Measurements from ENCODE around the gene CGB1.
"Not testable (repeated sequence)": the region's sequence is repeated elsewhere in the genome, so short reads cannot be mapped to it uniquely, and the experiment has no call there.

The CGB1 gene

DNA sequence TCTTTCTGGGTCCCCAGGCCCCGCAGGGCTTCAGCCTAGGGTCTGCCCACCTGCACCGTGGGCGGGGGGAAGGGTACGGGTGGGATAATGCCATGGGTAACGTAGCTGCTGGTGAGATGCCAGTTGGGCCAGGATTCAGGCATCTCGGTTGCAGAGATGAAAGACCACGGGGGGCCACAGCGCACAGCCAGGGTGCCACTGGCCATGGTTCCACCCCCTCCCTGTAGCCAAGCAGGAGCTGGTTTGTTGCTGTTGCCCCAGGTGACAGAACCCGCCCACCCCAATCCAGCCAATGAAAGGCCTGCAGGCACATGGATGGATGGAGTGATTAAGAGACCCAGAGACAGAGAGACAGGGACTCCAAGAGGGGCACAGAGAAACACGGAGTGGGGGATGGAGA lies 21.9 kb upstream of the CGB1 start:
- DNase-seq = peak; percentile 20
- ATAC-seq (ENCODE audit: insufficient read depth, low read depth) = no peak
- no peaks in the 10 kb centered on the region for H3K4me1 ChIP-seq (ENCODE audit: insufficient read depth, low read length)
- TF ChIP-seq, protein P1, sequence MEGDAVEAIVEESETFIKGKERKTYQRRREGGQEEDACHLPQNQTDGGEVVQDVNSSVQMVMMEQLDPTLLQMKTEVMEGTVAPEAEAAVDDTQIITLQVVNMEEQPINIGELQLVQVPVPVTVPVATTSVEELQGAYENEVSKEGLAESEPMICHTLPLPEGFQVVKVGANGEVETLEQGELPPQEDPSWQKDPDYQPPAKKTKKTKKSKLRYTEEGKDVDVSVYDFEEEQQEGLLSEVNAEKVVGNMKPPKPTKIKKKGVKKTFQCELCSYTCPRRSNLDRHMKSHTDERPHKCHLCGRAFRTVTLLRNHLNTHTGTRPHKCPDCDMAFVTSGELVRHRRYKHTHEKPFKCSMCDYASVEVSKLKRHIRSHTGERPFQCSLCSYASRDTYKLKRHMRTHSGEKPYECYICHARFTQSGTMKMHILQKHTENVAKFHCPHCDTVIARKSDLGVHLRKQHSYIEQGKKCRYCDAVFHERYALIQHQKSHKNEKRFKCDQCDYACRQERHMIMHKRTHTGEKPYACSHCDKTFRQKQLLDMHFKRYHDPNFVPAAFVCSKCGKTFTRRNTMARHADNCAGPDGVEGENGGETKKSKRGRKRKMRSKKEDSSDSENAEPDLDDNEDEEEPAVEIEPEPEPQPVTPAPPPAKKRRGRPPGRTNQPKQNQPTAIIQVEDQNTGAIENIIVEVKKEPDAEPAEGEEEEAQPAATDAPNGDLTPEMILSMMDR (IDR thresholded peaks at IDR 0.05; ENCODE audit: borderline replicate concordance, extremely low read depth, low read length, poor library complexity, severe bottlenecking) = no peak
- no peak for TF ChIP-seq EZH2 (IDR thresholded peaks at IDR 0.05; ENCODE audit: borderline replicate concordance, low read depth, low read length, severe bottlenecking)
- H3K27me3 ChIP-seq (ENCODE audit: insufficient read depth, low read length, poor library complexity) = peaks cover 4% of the 10 kb centered on the region
- no peaks in the 10 kb centered on the region for H3K36me3 ChIP-seq (ENCODE audit: insufficient read depth, low read length)
- no peak overlapping the region for H2AFZ ChIP-seq (ENCODE audit: low read depth, low read length)
- no peak overlapping the region for H3K27ac ChIP-seq (ENCODE audit: low read length)
- H3K9ac ChIP-seq (ENCODE audit: low read depth, low read length) = no peak overlapping the region
- no peaks in the 10 kb centered on the region for H4K20me1 ChIP-seq (ENCODE audit: insufficient read depth, low read length)
- H3K79me2 ChIP-seq (ENCODE audit: insufficient read depth, low read length) = no peaks in the 10 kb centered on the region
- H3K4me3 ChIP-seq (ENCODE audit: low read depth in 1 of 2, low read length in 2 of 2) = no peak overlapping the region
- H3K9me3 ChIP-seq (ENCODE audit: insufficient read depth, low read length, severe bottlenecking) = no peaks in the 10 kb centered on the region
- no peak overlapping the region for H3K4me2 ChIP-seq (ENCODE audit: insufficient read depth, low read length)

DNA sequence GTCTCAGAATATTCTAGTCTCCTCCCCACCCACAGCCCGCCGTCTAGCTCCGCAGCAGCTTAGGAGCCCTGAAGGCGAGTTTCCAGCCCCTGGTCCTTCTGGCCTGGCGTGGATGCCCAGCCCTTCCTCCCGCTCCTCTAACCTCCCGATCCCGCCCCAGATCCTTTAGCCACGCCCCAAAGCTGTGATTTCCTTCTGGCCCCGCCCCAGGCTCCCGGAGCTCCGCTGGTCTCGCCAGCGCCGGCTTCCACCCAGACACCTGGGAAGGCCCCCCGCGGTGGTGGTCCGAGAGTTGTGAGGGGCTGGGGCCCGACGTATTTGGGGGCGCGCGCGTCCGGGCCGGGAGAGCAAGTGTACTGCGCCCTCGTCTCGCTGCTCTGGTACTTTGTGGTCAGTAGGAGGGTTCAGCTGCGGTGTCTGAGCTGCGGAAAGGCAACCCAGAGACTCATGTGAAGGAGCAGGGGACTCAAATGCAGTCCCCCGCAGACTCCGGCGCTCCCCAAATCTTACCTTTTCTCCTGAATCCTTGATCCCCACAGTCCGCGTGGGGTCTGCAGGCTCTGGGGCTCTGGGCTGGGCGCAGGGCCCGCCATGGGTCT lies 21.0 kb upstream of the CGB1 start, which contains the start of gene CGB7:
Gene CGB7, minus strand, starts transcription at position 114 of the 599 bp plus-strand sequence. CDS start 2,374 bp downstream, outside the sequence.
- Histone ChIP-seq H4K20me1 (ENCODE audit: insufficient read depth, low read length) (no peaks in the 10 kb centered on the region), H3K79me2 (ENCODE audit: insufficient read depth, low read length) (no peaks in the 10 kb centered on the region), H2AFZ (ENCODE audit: low read depth, low read length) (no peak within 1 kb of the TSS), H3K9me3 (ENCODE audit: insufficient read depth, low read length, severe bottlenecking) (no peaks in the 10 kb centered on the region), H3K27me3 (ENCODE audit: insufficient read depth, low read length, poor library complexity) (peaks cover 4% of the 10 kb centered on the region), H3K4me2 (ENCODE audit: insufficient read depth, low read length) (no peak within 1 kb of the TSS), H3K36me3 (ENCODE audit: insufficient read depth, low read length) (no peaks in the 10 kb centered on the region), H3K27ac (ENCODE audit: low read length) (no peak within 1 kb of the TSS), H3K4me1 (ENCODE audit: insufficient read depth, low read length) (no peaks in the 10 kb centered on the region), H3K9ac (ENCODE audit: low read depth, low read length) (no peak within 1 kb of the TSS), H3K4me3 (ENCODE audit: low read depth in 1 of 2, low read length in 2 of 2) (no peak within 1 kb of the TSS)
- no peak for DNase-seq
- no peak for ATAC-seq (ENCODE audit: insufficient read depth, low read depth)
- TF ChIP-seq, protein P1 (IDR thresholded peaks at IDR 0.05; ENCODE audit: borderline replicate concordance, extremely low read depth, low read length, poor library complexity, severe bottlenecking) = no peak
- no peak for TF ChIP-seq EZH2 (IDR thresholded peaks at IDR 0.05; ENCODE audit: borderline replicate concordance, low read depth, low read length, severe bottlenecking)

DNA sequence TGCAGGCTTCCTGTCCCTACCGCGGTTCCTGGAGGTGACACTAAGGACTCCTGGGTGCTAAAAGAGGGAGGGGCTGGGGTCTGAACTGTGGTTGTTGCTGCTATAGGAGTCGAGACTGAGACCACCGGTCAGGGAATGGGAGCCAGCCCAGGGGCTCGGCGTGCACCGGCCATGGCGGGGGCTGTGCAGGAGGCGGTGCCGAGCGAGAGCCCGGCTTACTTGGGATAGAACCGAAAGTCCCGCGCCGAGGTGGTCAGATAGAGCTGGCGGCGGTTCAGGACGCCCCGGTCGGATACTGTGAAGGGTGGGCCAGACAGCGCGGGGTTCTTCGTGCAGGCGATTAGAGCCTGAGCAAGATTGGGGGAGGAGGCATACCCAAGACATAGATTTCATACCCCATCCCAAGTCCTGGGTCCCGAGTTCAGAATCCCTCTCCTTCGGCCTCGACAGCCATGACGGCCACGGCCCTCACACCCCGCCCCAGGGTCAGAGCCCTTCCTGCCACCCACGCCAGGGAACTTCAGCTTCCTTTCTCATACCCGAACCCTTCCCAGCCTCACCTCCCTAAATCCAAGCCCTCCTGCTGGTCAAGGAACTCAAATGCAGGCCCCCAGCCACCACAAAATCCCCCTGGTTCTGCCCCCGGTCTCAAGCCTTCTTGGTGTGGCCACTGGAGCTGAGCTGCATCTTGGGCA lies 20.4 kb upstream of the CGB1 start:
- H3K4me1 ChIP-seq (ENCODE audit: insufficient read depth, low read length); H3K27ac ChIP-seq (ENCODE audit: low read length); H3K9me3 ChIP-seq (ENCODE audit: insufficient read depth, low read length, severe bottlenecking); H3K36me3 ChIP-seq (ENCODE audit: insufficient read depth, low read length); H3K4me3 ChIP-seq (ENCODE audit: low read depth in 1 of 2, low read length in 2 of 2); DNase-seq; H4K20me1 ChIP-seq (ENCODE audit: insufficient read depth, low read length); H3K27me3 ChIP-seq (ENCODE audit: insufficient read depth, low read length, poor library complexity); H2AFZ ChIP-seq (ENCODE audit: low read depth, low read length); H3K4me2 ChIP-seq (ENCODE audit: insufficient read depth, low read length); H3K79me2 ChIP-seq (ENCODE audit: insufficient read depth, low read length); H3K9ac ChIP-seq (ENCODE audit: low read depth, low read length); ATAC-seq (ENCODE audit: insufficient read depth, low read depth): not testable (repeated sequence)

DNA sequence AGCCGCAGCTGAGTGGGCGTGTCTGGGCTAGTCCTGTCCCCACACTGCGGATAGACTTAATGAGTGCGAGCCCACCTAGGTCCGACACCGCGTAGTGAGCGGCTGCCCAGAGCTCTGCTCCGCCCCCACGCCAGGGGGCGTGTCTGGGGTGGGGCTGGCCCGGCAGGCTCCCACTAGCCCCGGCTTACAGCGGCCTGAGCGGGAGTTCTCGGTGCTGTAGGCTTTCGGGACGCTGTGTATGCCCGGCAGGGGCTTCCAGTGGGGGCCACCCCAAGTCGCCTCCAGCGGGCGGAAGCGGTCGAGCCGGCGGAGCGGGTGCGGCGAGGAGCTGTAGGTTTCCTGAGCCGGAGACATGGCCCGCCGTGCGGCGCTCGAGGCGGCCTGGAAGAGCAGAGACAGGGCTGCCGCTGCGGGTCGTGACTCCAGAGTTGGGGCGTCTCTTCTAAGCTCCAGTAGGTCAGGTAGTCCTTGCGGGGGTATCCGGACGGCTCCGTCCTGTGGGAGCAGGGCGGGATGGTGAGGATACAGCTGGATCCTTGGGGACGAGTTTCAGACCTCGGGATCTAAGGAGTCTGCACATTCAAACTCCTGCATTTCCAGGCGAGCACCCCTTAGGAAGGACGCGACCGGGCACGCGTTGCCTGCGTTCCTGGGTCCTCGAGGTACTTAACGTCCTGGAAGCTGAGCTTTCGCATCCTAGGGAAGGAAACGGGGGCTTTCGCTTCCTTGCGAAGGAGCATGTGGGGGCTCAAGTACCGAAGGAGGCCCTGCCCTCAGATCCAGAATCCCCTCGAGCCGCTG lies 19.6 kb upstream of the CGB1 start:
- DNase-seq (peak; percentile 20), ATAC-seq (ENCODE audit: insufficient read depth, low read depth) (peak; percentile 62)
- no peak overlapping the region for H3K9ac ChIP-seq (ENCODE audit: low read depth, low read length)
- no peak overlapping the region for H2AFZ ChIP-seq (ENCODE audit: low read depth, low read length)
- no peaks in the 10 kb centered on the region for H3K79me2 ChIP-seq (ENCODE audit: insufficient read depth, low read length)
- TF ChIP-seq EZH2 (IDR thresholded peaks at IDR 0.05; ENCODE audit: borderline replicate concordance, low read depth, low read length, severe bottlenecking) = no peak
- TF ChIP-seq, protein P1 (IDR thresholded peaks at IDR 0.05; ENCODE audit: borderline replicate concordance, extremely low read depth, low read length, poor library complexity, severe bottlenecking) = no peak
- H3K36me3 ChIP-seq (ENCODE audit: insufficient read depth, low read length) = no peaks in the 10 kb centered on the region
- peaks cover 4% of the 10 kb centered on the region for H3K27me3 ChIP-seq (ENCODE audit: insufficient read depth, low read length, poor library complexity)
- no peaks in the 10 kb centered on the region for H4K20me1 ChIP-seq (ENCODE audit: insufficient read depth, low read length)
- H3K27ac ChIP-seq (ENCODE audit: low read length) = no peak overlapping the region
- no peaks in the 10 kb centered on the region for H3K4me1 ChIP-seq (ENCODE audit: insufficient read depth, low read length)
- no peaks in the 10 kb centered on the region for H3K9me3 ChIP-seq (ENCODE audit: insufficient read depth, low read length, severe bottlenecking)
- no peak overlapping the region for H3K4me2 ChIP-seq (ENCODE audit: insufficient read depth, low read length)
- H3K4me3 ChIP-seq (ENCODE audit: low read depth in 1 of 2, low read length in 2 of 2) = no peak overlapping the region

DNA sequence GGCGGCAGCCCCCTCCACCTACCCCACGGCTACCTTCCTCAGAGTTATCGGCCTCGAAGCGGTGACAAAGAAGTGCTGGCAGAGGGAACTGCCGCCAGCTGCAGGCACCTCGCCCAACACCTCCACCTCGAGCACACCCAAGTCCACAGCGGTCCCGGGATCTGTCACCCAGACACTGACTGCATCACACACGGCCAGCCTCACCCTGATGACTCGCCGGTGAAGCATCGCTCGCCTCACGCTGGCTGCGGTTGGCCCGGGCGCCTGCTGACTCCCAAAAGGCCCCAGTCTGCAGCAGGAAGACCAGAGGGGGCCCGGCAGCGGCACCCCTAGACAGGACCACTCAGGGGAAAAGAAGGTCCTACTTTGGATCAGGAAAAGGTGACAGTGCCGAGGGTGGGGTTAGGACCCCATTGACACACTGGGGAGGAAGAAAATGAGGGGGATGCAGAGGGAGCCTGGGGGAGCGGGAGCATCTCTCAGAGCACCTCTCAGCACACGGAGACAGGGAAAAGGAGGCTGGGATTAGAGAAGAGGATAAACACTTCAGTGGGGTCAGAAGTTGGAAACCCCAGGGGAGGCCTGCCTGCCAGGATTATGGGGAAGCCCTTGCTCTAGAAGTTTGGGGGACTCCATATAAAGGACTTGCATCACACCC lies 13.8 kb upstream of the CGB1 start:
- H3K9me3 ChIP-seq (ENCODE audit: insufficient read depth, low read length, severe bottlenecking); H4K20me1 ChIP-seq (ENCODE audit: insufficient read depth, low read length); H3K4me1 ChIP-seq (ENCODE audit: insufficient read depth, low read length); DNase-seq; ATAC-seq (ENCODE audit: insufficient read depth, low read depth); H3K79me2 ChIP-seq (ENCODE audit: insufficient read depth, low read length); H3K4me2 ChIP-seq (ENCODE audit: insufficient read depth, low read length); H2AFZ ChIP-seq (ENCODE audit: low read depth, low read length); H3K27me3 ChIP-seq (ENCODE audit: insufficient read depth, low read length, poor library complexity); H3K27ac ChIP-seq (ENCODE audit: low read length); H3K9ac ChIP-seq (ENCODE audit: low read depth, low read length); H3K4me3 ChIP-seq (ENCODE audit: low read depth in 1 of 2, low read length in 2 of 2); H3K36me3 ChIP-seq (ENCODE audit: insufficient read depth, low read length): not testable (repeated sequence)

Measured in DND-41 (cell line).